Activated CD4-positive, alpha-beta T cell treated with anti-CD3 and anti-CD28 coated beads, Interleukin-2, Interleukin-6, amounts not matched to agents 100 ng/mL and 50 ng/mL, durations not matched to agents 16 hours and 8 hours (primary cell): ENCODE measurements around the gene TMEM143.

Experiments
- DNase-seq: peaks from one replicate; pipeline ENCODE4 v3.0.0-alpha.2; 2020

Gene TMEM143

DNA sequence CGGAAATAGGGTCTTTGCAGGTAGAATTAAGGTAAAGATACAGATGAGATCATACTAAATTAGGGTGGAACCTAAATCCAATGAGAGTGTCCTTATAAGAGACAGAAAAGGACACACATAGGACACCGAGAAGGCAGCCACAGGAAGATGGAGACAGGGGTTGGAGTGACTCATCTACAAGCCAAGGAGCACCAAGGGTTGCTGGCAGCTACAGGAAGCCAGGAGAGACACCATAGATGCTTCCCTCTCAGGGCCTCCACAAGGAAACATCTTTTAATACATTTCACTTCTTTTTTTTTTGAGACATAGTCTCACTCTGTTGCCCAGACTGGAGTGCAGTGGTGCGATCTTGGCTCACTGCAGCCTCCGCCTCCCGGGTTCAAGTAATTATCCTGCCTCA lies 10.1 kb downstream of the TMEM143 start:
- no peak for DNase-seq

DNA sequence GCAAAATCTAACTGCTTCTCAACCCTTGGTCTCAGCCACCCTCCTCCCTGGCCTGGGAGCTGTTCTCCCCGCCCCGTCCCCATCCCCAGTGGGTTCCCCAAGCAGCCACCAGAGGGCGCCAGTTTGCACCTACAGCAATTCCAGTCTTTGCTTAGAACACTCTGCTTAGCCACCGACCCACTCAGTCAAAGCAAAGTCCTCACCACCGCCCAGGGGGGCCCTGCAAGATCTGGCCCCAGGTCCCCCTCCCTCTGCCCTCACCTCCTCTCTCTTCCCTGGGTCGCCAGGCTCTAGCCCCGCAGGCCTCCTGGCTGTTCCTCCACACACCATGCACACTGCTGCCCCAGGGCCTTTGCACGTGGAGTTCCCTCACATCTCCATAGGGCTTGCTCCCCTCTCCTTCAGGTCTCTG lies 12.4 kb downstream of the TMEM143 start:
- peak; percentile 89 for DNase-seq

GRCh38 chr19:48350856-48351255 lies 12.9 kb downstream of the TMEM143 start:
- no peak for DNase-seq

GRCh38 chr19:48348737-48349136 lies 15.0 kb downstream of the TMEM143 start:
- no peak for DNase-seq

GRCh38 chr19:48348045-48348444 lies 15.7 kb downstream of the TMEM143 start:
- no peak for DNase-seq

- no peak for DNase-seq
Measured at GRCh38 chr19:48346191-48346590, 17.5 kb downstream of the TMEM143 start.

DNA sequence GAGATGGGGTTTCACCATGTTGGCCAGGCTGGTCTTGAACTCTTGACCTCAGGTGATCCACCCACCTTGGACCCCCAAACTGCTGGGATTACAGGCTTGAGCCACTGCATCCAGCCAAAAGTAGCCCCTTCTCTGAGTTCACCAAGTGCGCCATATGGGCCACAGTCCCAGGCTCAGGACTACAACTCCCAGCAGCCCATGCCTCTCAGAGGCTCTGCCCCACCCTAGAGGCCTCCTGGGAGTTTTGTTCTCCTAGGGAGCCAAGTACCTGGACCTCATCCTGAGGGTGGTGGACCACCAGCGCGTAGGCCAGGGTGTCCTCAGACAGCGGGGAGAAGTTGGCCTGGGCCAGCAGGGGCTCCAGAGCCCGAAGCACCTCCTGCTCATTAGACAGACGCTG lies 18.8 kb downstream of the TMEM143 start:
- no peak for DNase-seq

GRCh38 chr19:48342841-48343540 lies 20.7 kb downstream of the TMEM143 start:
- DNase-seq: no peak

GRCh38 chr19:48342414-48342738 lies 21.4 kb downstream of the TMEM143 start:
- no peak for DNase-seq

GRCh38 chr19:48341515-48342413 lies 22.0 kb downstream of the TMEM143 start:
- DNase-seq: no peak

- DNase-seq: no peak
Measured at GRCh38 chr19:48340995-48341394, 22.7 kb downstream of the TMEM143 start.

- DNase-seq: no peak
Measured at GRCh38 chr19:48338802-48339503, 24.8 kb downstream of the TMEM143 start.

DNA sequence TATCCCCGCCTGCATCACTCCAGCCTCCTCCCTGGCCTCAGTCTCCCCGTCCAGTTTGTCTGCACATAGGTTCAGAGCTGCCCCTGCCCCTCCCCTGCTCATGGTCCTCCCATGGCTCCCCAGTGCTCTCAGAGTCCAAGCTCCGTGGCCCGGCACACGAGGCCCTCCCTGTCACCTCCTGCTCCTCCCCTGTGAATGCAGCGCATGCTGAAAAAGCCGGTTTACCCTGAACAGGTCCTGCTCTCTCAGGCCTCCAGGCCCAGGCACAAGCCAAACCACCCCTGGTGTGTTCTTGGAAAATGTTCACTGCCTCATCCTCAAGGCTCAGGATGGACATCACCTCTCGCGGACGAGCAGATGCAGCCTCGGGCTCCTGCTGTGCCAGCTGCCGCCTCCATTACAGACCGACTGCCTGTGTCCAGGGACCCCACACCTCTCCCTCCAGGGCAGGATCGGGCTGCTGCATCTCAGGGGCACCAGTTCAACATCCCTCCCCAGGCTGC lies 25.4 kb downstream of the TMEM143 start:
- DNase-seq: no peak

DNA sequence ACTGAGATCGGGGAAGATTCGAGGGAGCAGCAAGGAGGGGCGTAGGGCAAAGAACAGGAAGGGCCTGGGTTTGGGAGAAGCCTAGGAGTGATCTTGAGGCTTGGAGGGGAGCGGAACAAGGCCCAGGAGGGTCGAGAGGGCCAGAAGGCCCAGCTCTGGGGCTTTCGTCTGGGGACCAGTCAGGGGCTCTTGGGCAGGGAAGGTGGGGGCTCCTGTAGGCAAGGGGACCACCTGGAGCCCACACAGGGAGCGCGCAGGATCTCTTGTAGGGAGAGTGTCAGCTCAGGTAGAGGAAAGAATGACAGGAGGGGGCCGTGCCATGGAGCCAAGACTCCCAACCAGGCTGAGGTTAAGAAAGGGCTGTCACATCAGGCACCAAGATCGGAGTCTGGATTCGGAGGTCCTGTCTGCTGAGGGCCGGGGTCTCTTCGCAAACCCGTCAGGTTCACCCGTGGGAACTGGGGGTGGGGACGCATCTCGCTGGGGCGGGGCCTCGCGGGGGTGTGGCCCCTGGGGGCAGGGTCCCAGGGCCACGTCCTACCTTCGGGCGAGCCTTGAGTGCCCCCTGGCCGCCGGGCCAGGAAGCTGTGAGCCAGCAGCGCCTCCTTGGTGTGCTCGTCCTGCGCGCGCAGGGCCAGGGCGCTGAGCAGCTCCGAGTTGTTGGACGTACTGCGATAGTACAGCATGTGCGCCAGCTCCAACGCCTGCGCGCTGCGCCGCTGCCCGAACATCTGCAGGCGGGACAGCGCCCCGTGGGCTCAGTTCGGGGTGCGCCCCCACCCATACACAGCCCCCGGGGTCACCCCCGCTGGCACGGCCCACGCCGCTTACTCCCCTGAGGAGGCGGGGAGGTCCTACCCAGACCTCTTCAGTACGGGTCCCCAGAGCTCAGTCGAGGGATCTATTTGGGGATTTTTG lies 30.0 kb downstream of the TMEM143 start:
- DNase-seq: peak; percentile 96

GRCh38 chr19:48332662-48333466 lies 30.9 kb downstream of the TMEM143 start:
- DNase-seq: peak; percentile 94

DNA sequence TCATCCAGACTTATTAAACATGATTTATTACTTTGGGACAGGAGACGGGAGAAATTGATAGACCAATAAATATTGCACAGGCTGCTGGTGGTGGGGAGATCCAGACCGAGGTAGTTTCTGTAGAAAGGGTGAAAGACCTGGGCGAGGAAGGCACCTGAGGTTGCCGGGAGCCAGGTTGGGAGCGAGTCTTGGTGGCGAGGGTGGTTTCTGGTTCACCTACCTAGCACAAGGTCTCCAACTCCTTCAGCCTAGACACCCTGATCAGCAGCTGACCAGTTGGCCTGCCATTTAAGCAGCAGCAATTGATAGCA lies 31.4 kb downstream of the TMEM143 start:
- DNase-seq: no peak

DNA sequence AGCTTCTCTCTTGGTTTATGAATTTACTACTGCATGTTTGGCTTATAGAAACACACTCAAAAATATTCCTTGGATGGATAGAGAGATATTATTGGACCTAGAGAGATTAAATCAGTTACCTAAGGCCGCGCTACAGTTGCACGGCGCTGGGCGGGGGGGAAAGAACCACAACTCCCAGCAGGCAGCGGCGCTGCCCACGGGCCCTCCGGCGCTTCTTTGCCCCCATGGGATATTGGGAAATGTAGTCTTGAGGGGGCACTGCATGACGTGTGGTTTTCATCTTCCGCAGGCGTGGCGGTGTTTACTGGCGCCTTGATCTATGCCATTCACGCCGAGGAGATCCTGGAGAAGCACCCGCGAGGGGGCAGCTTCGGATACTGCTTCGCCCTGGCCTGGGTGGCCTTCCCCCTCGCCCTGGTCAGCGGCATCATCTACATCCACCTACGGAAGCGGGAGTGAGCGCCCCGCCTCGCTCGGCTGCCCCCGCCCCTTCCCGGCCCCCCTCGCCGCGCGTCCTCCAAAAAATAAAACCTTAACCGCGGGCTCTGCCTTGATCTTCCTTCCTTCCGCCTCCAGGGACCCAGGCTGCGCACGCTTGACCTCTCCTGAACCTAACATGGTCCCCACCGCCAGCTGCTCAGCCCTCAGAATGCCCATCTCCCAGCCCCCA lies 33.6 kb downstream of the TMEM143 start:
- DNase-seq: peak; percentile 92

- DNase-seq: peak; percentile 71
Measured at GRCh38 chr19:48329167-48329891, 34.4 kb downstream of the TMEM143 start.

DNA sequence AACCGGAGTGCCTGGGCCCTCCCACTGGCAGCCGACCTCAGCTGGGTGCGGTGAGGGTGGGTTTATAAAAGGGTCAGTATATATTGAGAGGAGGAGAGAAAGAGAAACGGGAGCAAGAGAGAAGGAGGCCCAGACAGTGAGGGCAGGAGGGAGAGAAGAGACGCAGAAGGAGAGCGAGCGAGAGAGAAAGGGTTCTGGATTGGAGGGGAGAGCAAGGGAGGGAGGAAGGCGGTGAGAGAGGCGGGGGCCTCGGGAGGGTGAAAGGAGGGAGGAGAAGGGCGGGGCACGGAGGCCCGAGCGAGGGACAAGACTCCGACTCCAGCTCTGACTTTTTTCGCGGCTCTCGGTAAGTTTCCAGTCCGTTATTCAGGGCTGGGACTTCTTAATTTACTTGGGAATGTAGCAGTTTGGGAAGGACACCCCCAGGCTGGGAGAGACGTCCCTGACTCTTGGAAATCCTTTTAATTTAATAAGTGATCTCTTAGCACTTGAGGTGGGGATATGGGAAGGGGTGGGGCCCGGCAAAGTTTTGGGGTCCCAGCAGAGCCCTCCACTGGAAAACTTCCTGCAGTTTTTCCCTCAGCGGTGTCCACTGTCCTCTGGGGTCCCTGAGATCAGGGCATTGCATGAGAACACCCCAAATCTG lies 38.4 kb downstream of the TMEM143 start, which contains the start of gene EMP3:
Gene EMP3 (plus strand): TSS at position 288 of the 646 bp plus-strand sequence. CDS start 1,293 bp downstream, outside the sequence.
- DNase-seq: peak; percentile 89
